K562 (cell line): ENCODE data around the gene BTNL8. TPM values are rescaled to one million over a fixed set of nuclear protein-coding genes. Genes with fewer than 3 reads are reported as not detected.
A peak's percentile ranks its signal among the peaks of the same experiment; 100 is the strongest.

Source experiments
- ATAC-seq: fragments of 200-7000 bp; cut with Tn5 transposase; 3 replicates; pipeline ENCODE4 v1.9.1; 2020; ENCODE audit warnings: moderate library complexity
- BruUV-seq: library from RNA; stranded (reverse); fragments of 400-500 nt; replicated peaks from 2 replicates; lab custom pipeline; 2021; lab: Mats Ljungman, UMichigan
- CTCF ChIA-PET: fragments of 300-600 bp; formaldehyde crosslinking; extraction: SDS; loops from one replicate; lab custom pipeline; 2021; ENCODE audit warnings: low intra/inter-chr PET ratio; lab: Yijun Ruan, JAX
- POLR2A ChIA-PET: fragments of 300-600, 350-650 bp; sonication (Branson Sonifier 250); formaldehyde crosslinking; extraction: SDS; loops from one replicate; lab custom pipeline; 2021; ENCODE audit warnings: antibody characterized with exemption, inconsistent platforms; lab: Yijun Ruan, JAX
- DNase-seq, 4 experiments: peaks; one replicate each; pipeline versions ENCODE4 v3.0.0 to v3.0.0-alpha.2; 2011 to 2018; ENCODE audit warnings: low spot score in 3 of 4, mixed read lengths in 3 of 4; ENCODE audit errors: extremely low read depth in 1 of 4
- FAIRE-seq: peaks from 2 replicates; lab custom pipeline; 2011; peaks lifted over from hg19 to GRCh38; lab: Jason Lieb, UNC
- H2AFZ ChIP-seq: 2 replicates; pipeline ENCODE4 v1.6.0; 2011; ENCODE audit warnings: low read depth, low read length, control low read depth, inconsistent platforms
- H3K27ac ChIP-seq: fragments of 200-600 bp; 3 replicates; pipeline ENCODE4 v1.8.0; 2011; ENCODE audit warnings: low read depth, mild to moderate bottlenecking, control low read depth, inconsistent platforms, low read length, moderate library complexity, mixed read lengths; ENCODE audit errors: extremely low read depth
- H3K27me3 ChIP-seq, 2 experiments: fragments of 300-600 bp in 1 of 2; 2 replicates in 1 of 2; 3 replicates in 1 of 2; pipeline versions ENCODE4 v1.6.0 to v1.8.0; 2011; ENCODE audit warnings: inconsistent platforms in 2 of 2, low read length in 2 of 2, mild to moderate bottlenecking in 1 of 2, mixed read lengths in 1 of 2, moderate library complexity in 1 of 2; ENCODE audit not compliant: control insufficient read depth in 2 of 2, insufficient read depth in 2 of 2
- H3K36me3 ChIP-seq: fragments of 300-600 bp; 3 replicates; pipeline ENCODE4 v1.8.0; 2011; ENCODE audit warnings: mild to moderate bottlenecking, low read length, inconsistent platforms; ENCODE audit not compliant: control insufficient read depth, insufficient read depth
- H3K4me1 ChIP-seq, 2 experiments: fragments of 200-600 bp in 1 of 2; replicated peaks in 1 of 2; 2 replicates in 1 of 2; 3 replicates in 1 of 2; pipeline versions ENCODE4 v1.5.1 to v1.8.0; 2011; ENCODE audit warnings: inconsistent platforms in 2 of 2, low read length in 2 of 2, mild to moderate bottlenecking in 1 of 2, mixed read lengths in 1 of 2, moderate library complexity in 1 of 2; ENCODE audit not compliant: control insufficient read depth in 2 of 2, insufficient read depth in 2 of 2
- H3K4me2 ChIP-seq: 2 replicates; pipeline ENCODE4 v1.6.1; 2011; ENCODE audit warnings: low read length, control low read depth, inconsistent platforms, mixed read lengths; ENCODE audit not compliant: insufficient read depth
- H3K4me3 ChIP-seq: fragments of 200-600 bp; sonication (generic), shearing (Covaris generic); 2 replicates; pipeline ENCODE4 v1.5.1; 2016; ENCODE audit warnings: control low read depth, inconsistent platforms
- H3K79me2 ChIP-seq: fragments of 200-600 bp; 3 replicates; pipeline ENCODE4 v1.8.0; 2011; ENCODE audit warnings: low read length, inconsistent platforms; ENCODE audit not compliant: control insufficient read depth, insufficient read depth
- H3K9ac ChIP-seq, 2 experiments: 2 replicates each; pipeline versions ENCODE4 v1.6.0 to v1.6.1; 2011; ENCODE audit warnings: low read depth in 2 of 2, low read length in 2 of 2, control low read depth in 1 of 2, inconsistent platforms in 1 of 2, mild to moderate bottlenecking in 1 of 2, mixed read lengths in 1 of 2; ENCODE audit not compliant: insufficient read depth in 1 of 2
- H3K9me1 ChIP-seq: one replicate; pipeline ENCODE4 v1.6.0; 2011; ENCODE audit warnings: inconsistent platforms, mild to moderate bottlenecking, low read length, moderate library complexity; ENCODE audit not compliant: control insufficient read depth, insufficient read depth
- H3K9me3 ChIP-seq: replicated peaks from 2 replicates; pipeline ENCODE4 v1.5.1; 2011; ENCODE audit warnings: low read depth, low read length, inconsistent platforms; ENCODE audit not compliant: control insufficient read depth, insufficient read depth
- H4K20me1 ChIP-seq: replicated peaks from 2 replicates; pipeline ENCODE4 v1.6.1; 2011; ENCODE audit warnings: low read length, inconsistent platforms, mixed read lengths; ENCODE audit not compliant: control insufficient read depth, insufficient read depth
- CBX1 ChIP-seq: sonication (generic); IDR thresholded peaks from 2 replicates; pipeline ENCODE4 v1.6.1; 2016; ENCODE audit warnings: antibody characterized with exemption, low read depth, mild to moderate bottlenecking
- MIER1 ChIP-seq: fragments of 450-650 bp; IDR thresholded peaks from 2 replicates; pipeline ENCODE4 v1.6.1; 2016; ENCODE audit warnings: antibody characterized with exemption, mild to moderate bottlenecking, low read depth
- NFE2 ChIP-seq: IDR thresholded peaks from 2 replicates; pipeline ENCODE4 v1.6.1; 2014; ENCODE audit warnings: antibody characterized with exemption, low read depth
- NFYB ChIP-seq: IDR thresholded peaks from 2 replicates; pipeline ENCODE4 v1.6.1; 2011; ENCODE audit warnings: mild to moderate bottlenecking, moderate library complexity; ENCODE audit not compliant: insufficient read length; ENCODE audit errors: extremely low read depth
- PHF8 ChIP-seq: fragments of 200-600 bp; sonication (generic); IDR thresholded peaks from 2 replicates; pipeline ENCODE4 v1.6.1; 2012; ENCODE audit warnings: mixed run types, mild to moderate bottlenecking, inconsistent platforms, low read length, moderate library complexity, borderline replicate concordance
- ZNF384 ChIP-seq: IDR thresholded peaks from 2 replicates; pipeline ENCODE4 v1.6.1; 2012; ENCODE audit warnings: low read depth, low read length, improper control_type of control experiment
- WGBS: fragments of 100-300 bp; shearing (Covaris generic); methylation state at CpG from one replicate; pipeline ENCODE4 v1.1.6; 2016; ENCODE audit warnings: low coverage, mixed read lengths; ENCODE audit not compliant: insufficient coverage; ENCODE audit errors: missing lambda C conversion rate; 5-methylcytosine and 5-hydroxymethylcytosine counted together
- in situ Hi-C: fragments of 300-500 bp; cut with MboI; formaldehyde crosslinking; loops from 4 replicates; pipeline ENCODE4 v1.15.0; 2018; ENCODE audit warnings: inconsistent platforms, mixed read lengths
- intact Hi-C: fragments of 100-400 bp; cut with micrococcal nuclease; formaldehyde crosslinking; loops from 2 replicates; pipeline ENCODE4 v1.14.2; 2022
- polyA plus RNA-seq, 8 experiments: library from polyadenylated mRNA; depleted of rRNA in 4 of 8; stranded (reverse) in 5 of 8; unstranded in 3 of 8; fragments of >200 nt; fragmentation: Nextera tagmentation in 2 of 8; fragmentation: Illumina TruSeq in 1 of 8; extraction: Ambion mirVana in 2 of 8; extraction: Trizol in 1 of 8; gene quantifications; 2 replicates each; pipeline versions ENCODE4 v1.2.1 to v1.2.3, GENCODE V29; 2011 to 2014; ENCODE audit warnings: inconsistent platforms in 1 of 8, missing spikeins in 1 of 8
- total RNA-seq, 7 experiments: library from RNA; depleted of rRNA in 6 of 7; stranded (reverse); fragments of >200 nt in 6 of 7; fragmentation: Illumina TruSeq in 2 of 7; extraction: Trizol in 2 of 7; gene quantifications; 2 replicates each; pipeline versions ENCODE4 v1.2.1 to v1.2.3, GENCODE V29; 2011 to 2021; ENCODE audit warnings: low replicate concordance in 1 of 7
- TF ChIP-seq, protein P1 (sequence below): fragments of 450-650 bp; IDR thresholded peaks from 2 replicates; pipeline ENCODE4 v1.6.1; 2016
- TF ChIP-seq, protein P2 (sequence below): sonication (generic); formaldehyde crosslinking; IDR thresholded peaks from 2 replicates; pipeline ENCODE4 v1.8.1; 2023; ENCODE audit warnings: mild to moderate bottlenecking, missing genetic modification reagents, moderate library complexity

The BTNL8 gene
- total and polyA plus RNA-seq, 9 of the 15 experiments (the other 6 are each of a cell fraction or from before 2014, with no cell fraction given), result 0.04 to 0.18 (median 0.07) TPM; not detected in 6

DNA sequence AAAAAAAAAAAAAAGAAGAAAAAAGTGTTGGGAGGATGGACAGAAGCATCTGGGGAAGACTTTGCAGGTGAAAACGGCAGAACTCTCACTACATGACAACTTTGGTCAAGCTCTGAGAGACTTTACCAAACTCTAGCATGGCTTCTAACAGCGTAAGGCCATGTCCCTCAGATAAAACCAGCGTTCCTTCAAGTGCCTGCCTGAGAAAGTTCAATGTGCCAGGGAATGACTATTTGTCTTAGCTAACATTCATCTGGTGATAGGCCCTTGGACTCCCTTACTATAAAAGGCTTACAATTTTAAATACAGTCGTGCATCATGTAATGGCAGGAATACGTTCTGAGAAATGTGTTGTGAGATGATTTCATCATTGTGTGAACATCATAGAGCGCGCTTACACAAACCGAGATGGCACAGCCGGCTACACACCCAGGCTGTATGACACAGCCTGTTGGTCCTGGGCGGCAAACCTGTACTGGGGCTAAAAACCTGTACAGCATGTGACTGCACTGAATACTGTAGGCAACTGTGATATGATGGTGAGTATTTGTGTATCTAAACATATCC, 23.0 kb upstream of the BTNL8 start:
- H3K4me2 ChIP-seq, result no peak overlapping the region
- intact Hi-C loops, result no loop called here
- in situ Hi-C loops, result no loop called here
- H3K9me1 ChIP-seq, result no peaks in the 10 kb centered on the region
- H3K27me3 ChIP-seq, result no peaks in the 10 kb centered on the region
- no peak overlapping the region for H3K9ac ChIP-seq
- peaks cover 18 to 31% of the 10 kb centered on the region in 2 experiments for H3K4me1 ChIP-seq
- no peaks in the 10 kb centered on the region for H3K36me3 ChIP-seq
- no peak overlapping the region for H2AFZ ChIP-seq
- DNase-seq (no peak), ATAC-seq (no peak), FAIRE-seq (peak; percentile 46)
- 82% methylated on average over 10 of the region's 10 CpGs for WGBS
- TF ChIP-seq ZNF384, result no peak
- TF ChIP-seq NFYB, result no peak
- TF ChIP-seq, protein P1, sequence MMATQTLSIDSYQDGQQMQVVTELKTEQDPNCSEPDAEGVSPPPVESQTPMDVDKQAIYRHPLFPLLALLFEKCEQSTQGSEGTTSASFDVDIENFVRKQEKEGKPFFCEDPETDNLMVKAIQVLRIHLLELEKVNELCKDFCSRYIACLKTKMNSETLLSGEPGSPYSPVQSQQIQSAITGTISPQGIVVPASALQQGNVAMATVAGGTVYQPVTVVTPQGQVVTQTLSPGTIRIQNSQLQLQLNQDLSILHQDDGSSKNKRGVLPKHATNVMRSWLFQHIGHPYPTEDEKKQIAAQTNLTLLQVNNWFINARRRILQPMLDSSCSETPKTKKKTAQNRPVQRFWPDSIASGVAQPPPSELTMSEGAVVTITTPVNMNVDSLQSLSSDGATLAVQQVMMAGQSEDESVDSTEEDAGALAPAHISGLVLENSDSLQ, result no peak
- TF ChIP-seq NFE2, result no peak
- no peak for TF ChIP-seq MIER1
- no peak for TF ChIP-seq PHF8
- TF ChIP-seq CBX1, result no peak
- TF ChIP-seq, protein P2, sequence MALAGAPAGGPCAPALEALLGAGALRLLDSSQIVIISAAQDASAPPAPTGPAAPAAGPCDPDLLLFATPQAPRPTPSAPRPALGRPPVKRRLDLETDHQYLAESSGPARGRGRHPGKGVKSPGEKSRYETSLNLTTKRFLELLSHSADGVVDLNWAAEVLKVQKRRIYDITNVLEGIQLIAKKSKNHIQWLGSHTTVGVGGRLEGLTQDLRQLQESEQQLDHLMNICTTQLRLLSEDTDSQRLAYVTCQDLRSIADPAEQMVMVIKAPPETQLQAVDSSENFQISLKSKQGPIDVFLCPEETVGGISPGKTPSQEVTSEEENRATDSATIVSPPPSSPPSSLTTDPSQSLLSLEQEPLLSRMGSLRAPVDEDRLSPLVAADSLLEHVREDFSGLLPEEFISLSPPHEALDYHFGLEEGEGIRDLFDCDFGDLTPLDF, result no peak
- ChIA-PET POLR2A (interaction anchor here (0.6 to 1.4 kb wide), 3 partner anchors 10 to 76 kb away, joined by 3 to 4 read pairs (median 3); no protein-coding TSS in a partner anchor), CTCF (no interaction called here)
- no peak overlapping the region for H3K27ac ChIP-seq
- no TSS peak for BruUV-seq
- H3K4me3 ChIP-seq, result no peak overlapping the region
- H3K9me3 ChIP-seq, result no peaks in the 10 kb centered on the region
- no peaks in the 10 kb centered on the region for H4K20me1 ChIP-seq
- H3K79me2 ChIP-seq, result no peaks in the 10 kb centered on the region
